Bronchial epithelial cell (primary cell): ENCODE data around the gene SUMF1. TPM values are rescaled to one million over a fixed set of nuclear protein-coding genes. Genes with fewer than 3 reads are reported as not detected.
A peak's percentile ranks its signal among the peaks of the same experiment; 100 is the strongest.

Experiments
- DNase-seq: peaks from one replicate; pipeline ENCODE4 v3.0.0-alpha.2; 2010; ENCODE audit warnings: low read depth
- FAIRE-seq: peaks from 2 replicates; lab custom pipeline; 2011; peaks lifted over from hg19 to GRCh38; lab: Jason Lieb, UNC
- H3K27me3 ChIP-seq: 2 replicates; pipeline ENCODE4 v1.5.1; 2011; ENCODE audit warnings: low read length; ENCODE audit not compliant: control insufficient read depth, insufficient read depth
- H3K36me3 ChIP-seq: 2 replicates; pipeline ENCODE4 v1.5.1; 2011; ENCODE audit warnings: low read length; ENCODE audit not compliant: control insufficient read depth, insufficient read depth
- H3K4me3 ChIP-seq: 2 replicates; pipeline ENCODE4 v1.5.1; 2011; ENCODE audit warnings: mild to moderate bottlenecking, low read depth, low read length, control low read depth
- total RNA-seq: library from RNA; depleted of rRNA; stranded (reverse); fragments of >200 nt; gene quantifications from 2 replicates; pipeline ENCODE4 v1.2.1, GENCODE V29; 2014
- TF ChIP-seq, protein P1 (sequence below): IDR thresholded peaks from 2 replicates; pipeline ENCODE4 v1.5.1; 2011; ENCODE audit warnings: mild to moderate bottlenecking, moderate library complexity, low read length, control low read depth, inconsistent platforms; ENCODE audit not compliant: insufficient read depth, severe bottlenecking

Gene SUMF1
- total RNA-seq, 1 donor from 2014 or later = 44.5 TPM

DNA sequence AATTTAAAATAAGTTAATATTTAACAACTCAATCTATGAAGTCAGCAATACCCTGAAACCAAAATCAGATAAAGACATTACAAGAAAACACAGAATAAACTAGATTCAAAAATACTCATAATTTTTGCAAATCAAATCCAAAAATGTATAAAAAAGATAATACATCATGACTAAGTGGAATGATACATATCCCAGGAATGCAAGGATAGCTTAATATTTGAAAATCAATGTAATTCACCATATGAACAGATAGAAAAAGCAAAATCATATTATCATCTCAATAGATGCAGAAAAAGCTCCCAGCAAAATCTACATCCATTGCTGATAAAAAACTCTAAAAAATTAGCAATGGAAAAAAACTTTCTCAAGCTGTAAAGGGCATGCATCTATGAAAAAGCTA lies 93.4 kb downstream of the SUMF1 start:
- Histone ChIP-seq H3K27me3 (no peaks in the 10 kb centered on the region), H3K4me3 (no peak overlapping the region), H3K36me3 (no peaks in the 10 kb centered on the region)
- FAIRE-seq = no peak
- no peak for DNase-seq
- TF ChIP-seq, protein P1, sequence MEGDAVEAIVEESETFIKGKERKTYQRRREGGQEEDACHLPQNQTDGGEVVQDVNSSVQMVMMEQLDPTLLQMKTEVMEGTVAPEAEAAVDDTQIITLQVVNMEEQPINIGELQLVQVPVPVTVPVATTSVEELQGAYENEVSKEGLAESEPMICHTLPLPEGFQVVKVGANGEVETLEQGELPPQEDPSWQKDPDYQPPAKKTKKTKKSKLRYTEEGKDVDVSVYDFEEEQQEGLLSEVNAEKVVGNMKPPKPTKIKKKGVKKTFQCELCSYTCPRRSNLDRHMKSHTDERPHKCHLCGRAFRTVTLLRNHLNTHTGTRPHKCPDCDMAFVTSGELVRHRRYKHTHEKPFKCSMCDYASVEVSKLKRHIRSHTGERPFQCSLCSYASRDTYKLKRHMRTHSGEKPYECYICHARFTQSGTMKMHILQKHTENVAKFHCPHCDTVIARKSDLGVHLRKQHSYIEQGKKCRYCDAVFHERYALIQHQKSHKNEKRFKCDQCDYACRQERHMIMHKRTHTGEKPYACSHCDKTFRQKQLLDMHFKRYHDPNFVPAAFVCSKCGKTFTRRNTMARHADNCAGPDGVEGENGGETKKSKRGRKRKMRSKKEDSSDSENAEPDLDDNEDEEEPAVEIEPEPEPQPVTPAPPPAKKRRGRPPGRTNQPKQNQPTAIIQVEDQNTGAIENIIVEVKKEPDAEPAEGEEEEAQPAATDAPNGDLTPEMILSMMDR = no peak

DNA sequence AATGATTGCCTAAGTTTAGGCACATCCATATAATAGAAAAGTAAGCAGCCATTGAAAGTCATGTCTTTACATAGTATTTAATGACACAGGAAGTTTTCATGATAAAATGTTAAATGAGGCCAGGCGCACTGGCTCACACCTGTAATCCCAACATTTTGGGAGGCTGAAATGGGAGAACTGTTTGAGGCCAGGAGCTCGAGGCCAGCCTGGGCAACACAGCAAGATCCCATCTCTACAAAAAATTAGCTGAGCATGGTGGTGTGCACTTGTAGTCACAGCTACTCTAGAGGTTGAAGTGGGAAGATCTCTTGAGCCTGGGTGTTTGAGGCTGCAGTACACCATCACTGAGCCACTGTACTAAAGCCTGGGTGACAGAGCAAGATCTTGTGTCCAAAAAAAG lies 104.5 kb downstream of the SUMF1 start:
- TF ChIP-seq, protein P1 = no peak
- FAIRE-seq = no peak
- no peak for DNase-seq
- H3K36me3 ChIP-seq = peaks cover 2% of the 10 kb centered on the region
- no peak overlapping the region for H3K4me3 ChIP-seq
- H3K27me3 ChIP-seq = no peaks in the 10 kb centered on the region

DNA sequence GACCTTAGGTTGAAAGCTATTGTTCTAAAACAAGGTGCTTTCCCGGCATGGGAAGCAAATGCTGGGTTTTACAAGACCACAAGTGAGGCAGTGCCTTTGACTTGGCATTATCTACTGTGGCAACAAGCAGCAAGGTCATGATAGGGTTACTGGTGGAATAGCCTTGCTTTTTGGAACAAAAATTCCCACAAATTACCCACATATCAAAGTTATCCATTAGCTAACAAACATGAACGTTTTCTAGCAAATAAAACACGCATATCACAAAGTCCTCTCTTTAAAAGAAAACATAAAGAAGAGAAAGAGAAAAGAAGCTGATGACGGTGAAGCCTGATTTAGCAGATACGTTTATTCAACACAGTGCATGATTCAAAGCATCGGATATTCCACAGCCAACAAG lies 106.3 kb downstream of the SUMF1 start:
- TF ChIP-seq, protein P1 = no peak
- DNase-seq (no peak), FAIRE-seq (no peak)
- Histone ChIP-seq H3K36me3 (peaks cover 2% of the 10 kb centered on the region), H3K27me3 (no peaks in the 10 kb centered on the region), H3K4me3 (no peak overlapping the region)

DNA sequence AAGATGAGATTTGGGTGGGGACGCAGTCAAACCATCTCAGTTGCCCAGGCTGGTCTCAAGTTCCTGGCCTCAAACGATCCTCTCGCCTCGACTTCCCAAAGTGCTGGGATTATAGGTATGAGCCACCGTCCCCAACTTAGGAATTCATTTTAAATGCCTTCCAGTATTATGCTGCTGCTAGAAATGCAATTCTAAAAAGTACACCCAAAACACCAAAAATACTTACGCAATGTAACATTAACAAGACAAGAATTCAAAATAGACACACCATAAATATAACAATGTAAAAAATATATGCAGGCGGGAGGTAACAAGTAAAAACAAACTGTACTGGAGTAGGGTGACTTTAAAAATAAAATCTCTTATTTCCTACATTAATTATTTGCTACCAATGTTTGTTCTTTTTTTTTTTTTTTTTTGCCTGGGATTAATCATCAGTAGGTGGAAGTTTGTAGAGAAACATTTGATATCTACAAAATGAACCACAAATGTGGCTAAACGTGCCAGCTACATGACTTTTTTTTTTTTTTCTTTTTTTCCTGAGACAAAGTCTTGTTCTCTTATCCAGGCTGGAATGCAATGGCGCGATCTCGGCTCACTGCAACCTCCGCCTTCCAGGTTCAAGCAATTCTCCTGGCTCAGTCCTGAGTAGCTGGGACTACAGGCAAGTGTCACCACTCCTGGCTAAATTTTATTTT lies 107.1 kb downstream of the SUMF1 start:
- DNase-seq (peak; percentile 10), FAIRE-seq (no peak)
- TF ChIP-seq, protein P1 = no peak
- Histone ChIP-seq H3K36me3 (peaks cover 2% of the 10 kb centered on the region), H3K4me3 (no peak overlapping the region), H3K27me3 (no peaks in the 10 kb centered on the region)

DNA sequence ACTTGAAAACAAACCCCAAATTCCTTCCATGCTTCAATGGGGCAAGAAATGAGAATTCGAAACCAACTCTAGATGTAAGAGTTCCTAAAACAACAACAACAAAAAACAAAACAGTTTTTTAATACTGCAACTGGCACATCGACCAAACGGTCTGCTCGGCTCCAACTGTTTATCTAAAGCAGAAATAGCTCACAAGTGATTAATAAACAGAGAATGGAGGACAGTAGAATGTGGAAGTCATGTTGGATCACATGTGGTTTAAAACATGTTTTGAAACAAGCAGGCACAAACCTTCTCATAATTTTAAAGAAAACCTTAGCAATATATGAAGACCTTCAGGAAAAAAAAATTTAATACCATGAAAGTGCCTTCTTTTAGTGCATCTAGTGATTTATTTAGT lies 108.8 kb downstream of the SUMF1 start:
- no peak for FAIRE-seq
- H3K27me3 ChIP-seq = no peaks in the 10 kb centered on the region
- TF ChIP-seq, protein P1 = no peak
- H3K36me3 ChIP-seq = peaks cover 2% of the 10 kb centered on the region
- DNase-seq = no peak
- H3K4me3 ChIP-seq = no peak overlapping the region
